Lung (tissue), 12 donors: ENCODE results near the gene ADAP1. TPM values are rescaled to one million over a fixed set of nuclear protein-coding genes. Genes with fewer than 3 reads are reported as not detected.

Experiments used
- ATAC-seq: fragments of 200-7000 bp; cut with Tn5 transposase; one replicate; pipeline ENCODE4 v1.9.1; 2020; ENCODE audit warnings: moderate number of reproducible peaks; ENCODE audit not compliant: insufficient read depth, low FRiP score
- DNase-seq, 3 donors: peaks; one replicate each; pipeline ENCODE4 v3.0.0-alpha.2; 2013 to 2017
- H3K27ac ChIP-seq, 2 donors: one replicate each; pipeline ENCODE4 v1.5.1; 2013; ENCODE audit warnings: mild to moderate bottlenecking in 2 of 2, moderate library complexity in 2 of 2, control low read depth in 1 of 2, inconsistent platforms in 1 of 2, low read depth in 1 of 2, low read length in 1 of 2
- H3K27me3 ChIP-seq, 3 donors: one replicate each; pipeline ENCODE4 v1.5.1; 2013; ENCODE audit warnings: low read length in 2 of 3; ENCODE audit not compliant: control insufficient read depth in 3 of 3, insufficient read depth in 3 of 3
- H3K36me3 ChIP-seq, 4 donors: one replicate each; pipeline ENCODE4 v1.5.1; 2013; ENCODE audit warnings: low read length in 4 of 4, mild to moderate bottlenecking in 1 of 4, moderate library complexity in 1 of 4; ENCODE audit not compliant: control insufficient read depth in 4 of 4, insufficient read depth in 4 of 4
- H3K4me1 ChIP-seq, 5 donors: one replicate each; pipeline ENCODE4 v1.5.1; 2013; ENCODE audit warnings: low read length in 5 of 5, mild to moderate bottlenecking in 2 of 5, moderate library complexity in 1 of 5; ENCODE audit not compliant: control insufficient read depth in 5 of 5, insufficient read depth in 5 of 5
- H3K4me3 ChIP-seq: one replicate; pipeline ENCODE4 v1.5.1; 2013; ENCODE audit warnings: mild to moderate bottlenecking, control low read depth, moderate library complexity
- H3K9ac ChIP-seq, 2 donors: one replicate each; pipeline ENCODE4 v1.5.1; 2013; ENCODE audit warnings: low read length in 2 of 2, control low read depth in 1 of 2; ENCODE audit not compliant: insufficient read depth in 1 of 2
- H3K9me3 ChIP-seq, 4 donors: one replicate each; pipeline ENCODE4 v1.5.1; 2013; ENCODE audit warnings: low read length in 3 of 4, mild to moderate bottlenecking in 1 of 4, moderate library complexity in 1 of 4; ENCODE audit not compliant: control insufficient read depth in 4 of 4, insufficient read depth in 3 of 4
- CTCF ChIP-seq: IDR thresholded peaks from 2 replicates; pipeline ENCODE4 v1.5.1; 2012; ENCODE audit warnings: mild to moderate bottlenecking; ENCODE audit errors: control extremely low read depth, extremely low read depth
- WGBS, 2 donors: extraction: QIAGEN DNeasy Blood & Tissue Kit; methylation state at CpG; one replicate each; pipeline ENCODE4 v1.1.7; 2013; 5-methylcytosine and 5-hydroxymethylcytosine counted together
- polyA plus RNA-seq, 2 donors: library from polyadenylated mRNA; stranded (reverse); fragments of 200-250 nt; gene quantifications; one replicate each; pipeline ENCODE4 v1.2.1, GENCODE V29; 2013
- total RNA-seq, 2 donors: library from RNA; depleted of rRNA in 1 of 2; stranded (reverse); fragments of >200 nt in 1 of 2; gene quantifications; one replicate each; pipeline ENCODE4 v1.2.1, GENCODE V29; 2014 to 2021
- donor health status: control.
- donor health status: control.
- donor health status: Bipolar disorder and iron deficiency.
- donor health status: healthy.
- donor health status: DM: yes; HTN: yes; CAD: no.

The ADAP1 gene
- total and polyA plus RNA-seq, 4 donors = 11.5 to 39.0 (median 32.6) TPM

- Histone ChIP-seq H3K4me3 (no peak overlapping the region), H3K27me3 (no peaks in the 10 kb centered on the region), H3K9me3 (peaks cover 0 to 5% (median 0%) of the 10 kb centered on the region in 4 donors), H3K27ac (no peak overlapping the region), H3K9ac (no peak overlapping the region), H3K36me3 (peaks cover 9 to 85% (median 19%) of the 10 kb centered on the region in 4 donors), H3K4me1 (no peaks in the 10 kb centered on the region)
- ATAC-seq = no peak
- TF ChIP-seq CTCF = no peak
- 97% methylated on average over 29 of the region's 29 CpGs for WGBS, 2 donors
- DNase-seq = no peak
Observed at GRCh38 chr7:891291-891690, 63.2 kb downstream of the ADAP1 start.

GRCh38 chr7:890868-891267 lies 63.6 kb downstream of the ADAP1 start:
- Histone ChIP-seq H3K9me3 (peaks cover 0 to 4% (median 0%) of the 10 kb centered on the region in 4 donors), H3K27ac (no peak overlapping the region), H3K27me3 (no peaks in the 10 kb centered on the region), H3K4me1 (no peaks in the 10 kb centered on the region), H3K9ac (no peak overlapping the region), H3K36me3 (peaks cover 9 to 82% (median 19%) of the 10 kb centered on the region in 4 donors), H3K4me3 (no peak overlapping the region)
- ATAC-seq = no peak
- no peak for TF ChIP-seq CTCF
- no peak for DNase-seq
- 95 to 97% methylated on average over 15 of the region's 15 CpGs for WGBS, 2 donors

DNA sequence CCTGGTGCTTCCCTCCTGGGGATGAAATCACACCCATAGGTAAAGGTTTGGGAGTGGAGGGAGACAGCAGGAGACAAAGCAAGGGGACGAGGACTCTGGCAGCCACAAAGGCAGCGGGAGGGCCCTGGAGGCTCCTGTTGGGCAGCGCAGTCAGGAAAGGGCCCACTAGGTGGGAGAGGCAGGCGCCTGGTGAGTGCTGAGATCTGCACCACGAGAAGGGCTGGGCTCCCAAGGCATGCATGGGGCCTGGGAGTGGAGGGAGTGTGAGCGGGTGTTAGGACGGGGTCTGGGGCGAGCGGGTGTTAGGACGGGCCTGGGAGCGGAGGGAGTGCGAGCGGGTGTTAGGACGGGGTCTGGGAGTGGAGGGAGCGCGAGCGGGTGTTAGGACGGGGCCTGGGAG lies 65.1 kb downstream of the ADAP1 start:
- no peaks in the 10 kb centered on the region for H3K27me3 ChIP-seq
- no peak overlapping the region for H3K27ac ChIP-seq
- 94 to 97% methylated on average over 13 to 17 of the region's 18 CpGs for WGBS, 2 donors
- no peak for ATAC-seq
- peaks cover 9 to 67% (median 19%) of the 10 kb centered on the region in 4 donors for H3K36me3 ChIP-seq
- TF ChIP-seq CTCF = no peak
- H3K4me3 ChIP-seq = no peak overlapping the region
- H3K9me3 ChIP-seq = peaks cover 0 to 3% (median 0%) of the 10 kb centered on the region in 4 donors
- H3K9ac ChIP-seq = no peak overlapping the region
- H3K4me1 ChIP-seq = peaks cover 0 to 4% (median 0%) of the 10 kb centered on the region in 5 donors
- DNase-seq = no peak

- no peak for TF ChIP-seq CTCF
- H3K27me3 ChIP-seq = no peaks in the 10 kb centered on the region
- H3K36me3 ChIP-seq = peaks cover 9 to 64% (median 19%) of the 10 kb centered on the region in 4 donors
- no peak for ATAC-seq
- H3K4me3 ChIP-seq = no peak overlapping the region
- H3K27ac ChIP-seq = no peak overlapping the region
- peaks cover 0 to 7% (median 0%) of the 10 kb centered on the region in 5 donors for H3K4me1 ChIP-seq
- peaks cover 0 to 3% (median 0%) of the 10 kb centered on the region in 4 donors for H3K9me3 ChIP-seq
- WGBS, 2 donors = 92 to 99% methylated on average over 15 of the region's 15 CpGs
- H3K9ac ChIP-seq = no peak overlapping the region
- DNase-seq = no peak
Observed at GRCh38 chr7:889025-889390, 65.5 kb downstream of the ADAP1 start.
